ENCODE results near the gene TMA7. TPM values are rescaled to one million over a fixed set of nuclear protein-coding genes. Genes with fewer than 3 reads are reported as not detected.

Gene TMA7
- total and polyA plus RNA-seq, 2 of the 13 experiments (the other 11 are each of a cell fraction or from before 2014, with no cell fraction given) = 100 to 486 TPM

GRCh38 chr3:48473617-48473952 lies 33.5 kb downstream of the TMA7 start (continued):
- peak; percentile 4; the same call in 1 of the 2 replicates for TF ChIP-seq ZNF414 (CRISPR knock-in tag; IDR thresholded peaks at IDR 0.05)
- no peak for TF ChIP-seq TFAP4 (IDR thresholded peaks at IDR 0.05; ENCODE audit: borderline replicate concordance, low read depth)
- no peak for TF ChIP-seq MEF2D (CRISPR knock-in tag; IDR thresholded peaks at IDR 0.05)
- TF ChIP-seq MTA1 (CRISPR knock-in tag; IDR thresholded peaks at IDR 0.05; ENCODE audit: borderline replicate concordance) = no peak
- no peak for TF ChIP-seq ATAD3A (CRISPR knock-in tag; IDR thresholded peaks at IDR 0.05)
- TF ChIP-seq TGIF2 (CRISPR knock-in tag; IDR thresholded peaks at IDR 0.05) = no peak
- no peak for TF ChIP-seq ZNF333 (CRISPR knock-in tag; IDR thresholded peaks at IDR 0.05; ENCODE audit: borderline replicate concordance)
- no peak for TF ChIP-seq ZNF383 (CRISPR knock-in tag; IDR thresholded peaks at IDR 0.05; ENCODE audit: borderline replicate concordance)
- TF ChIP-seq ZFP41 (CRISPR knock-in tag; IDR thresholded peaks at IDR 0.05; ENCODE audit: borderline replicate concordance) = no peak
- TF ChIP-seq ZBTB7A (CRISPR knock-in tag; IDR thresholded peaks at IDR 0.05) = no peak
- 0 out of 2 replicates have a peak, but pooled peaks have one; percentile 53 for TF ChIP-seq POLR2AphosphoS5 (IDR thresholded peaks at IDR 0.05; ENCODE audit: low read depth, low read length)
- TF ChIP-seq ZNF558 (CRISPR knock-in tag; IDR thresholded peaks at IDR 0.05; ENCODE audit: borderline replicate concordance) = no peak
- TF ChIP-seq ZNF563 (CRISPR knock-in tag; IDR thresholded peaks at IDR 0.05) = no peak
- TF ChIP-seq MYC (CRISPR knock-in tag; IDR thresholded peaks at IDR 0.05; ENCODE audit: borderline replicate concordance) = no peak
- no peak for TF ChIP-seq FOXK2 (IDR thresholded peaks at IDR 0.05)
- TF ChIP-seq AKAP8 (CRISPR knock-in tag; IDR thresholded peaks at IDR 0.05) = no peak
- TF ChIP-seq ZBTB25 (CRISPR knock-in tag; IDR thresholded peaks at IDR 0.05) = no peak
- no peak for TF ChIP-seq ZNF24 (IDR thresholded peaks at IDR 0.05)
- no peak for TF ChIP-seq ZNF451 (CRISPR knock-in tag; IDR thresholded peaks at IDR 0.05)
- TF ChIP-seq ZNF607 (CRISPR knock-in tag; IDR thresholded peaks at IDR 0.05; ENCODE audit: borderline replicate concordance) = 0 out of 2 replicates have a peak, but pooled peaks have one; percentile 6
- TF ChIP-seq PAX8 (CRISPR knock-in tag; IDR thresholded peaks at IDR 0.05; ENCODE audit: borderline replicate concordance) = no peak
- TF ChIP-seq ZBTB26 (CRISPR knock-in tag; IDR thresholded peaks at IDR 0.05; ENCODE audit: borderline replicate concordance) = no peak
- TF ChIP-seq TSC22D2 (CRISPR knock-in tag; IDR thresholded peaks at IDR 0.05; ENCODE audit: borderline replicate concordance) = no peak
- TF ChIP-seq EHMT2 (IDR thresholded peaks at IDR 0.05; ENCODE audit: borderline replicate concordance, low read depth, low read length) = peak; percentile 73; the same call in 1 of the 2 replicates
- TF ChIP-seq ZNF547 (CRISPR knock-in tag; IDR thresholded peaks at IDR 0.05) = 0 out of 2 replicates have a peak, but pooled peaks have one; percentile 2
- no peak for TF ChIP-seq KLF9 (CRISPR knock-in tag; IDR thresholded peaks at IDR 0.05; ENCODE audit: low read depth)
- no peak for TF ChIP-seq ISL2 (CRISPR knock-in tag; IDR thresholded peaks at IDR 0.05)
- no peak for TF ChIP-seq RNF219 (CRISPR knock-in tag; IDR thresholded peaks at IDR 0.05)
